ENCODE measurements around the gene ULK4. TPM values are rescaled to one million over a fixed set of nuclear protein-coding genes. Genes with fewer than 3 reads are reported as not detected.

The ULK4 gene
- total RNA-seq, 1 experiment from 2014 or later = 4.2 TPM

- ChIA-PET CTCF (no interaction called here), POLR2A (no interaction called here)
- Mint-ChIP-seq H3K4me1 (ENCODE audit: low read depth, unreplicated experiment) (no peaks in the 10 kb centered on the region), H3K9me3 (ENCODE audit: unreplicated experiment) (peaks cover 8% of the 10 kb centered on the region), H3K4me3 (ENCODE audit: unreplicated experiment) (no peak overlapping the region), H3K27me3 (ENCODE audit: insufficient read depth, unreplicated experiment) (no peaks in the 10 kb centered on the region), H3K27ac (ENCODE audit: unreplicated experiment) (no peak overlapping the region), H3K36me3 (ENCODE audit: insufficient read depth, unreplicated experiment) (no peaks in the 10 kb centered on the region)
- H3K36me3 ChIP-seq (ENCODE audit: control insufficient read depth, insufficient read depth, low read length) = no peaks in the 10 kb centered on the region
- H3K4me3 ChIP-seq (ENCODE audit: low read depth, low read length) = no peak overlapping the region
- no peaks in the 10 kb centered on the region for H3K9me3 ChIP-seq
- DNase-seq = no peak
- no peak for TF ChIP-seq CTCF (IDR thresholded peaks at IDR 0.05; ENCODE audit: insufficient read depth in 1 of 2, low read depth in 1 of 2, low read length in 1 of 2, severe bottlenecking in 1 of 2, unreplicated experiment in 1 of 2)
- intact Hi-C loops (cut with micrococcal nuclease; ENCODE audit: unreplicated experiment) = no loop called here
- H3K4me1 ChIP-seq = no peaks in the 10 kb centered on the region
- no peaks in the 10 kb centered on the region for H3K27me3 ChIP-seq (replicated peaks; ENCODE audit: control insufficient read depth, insufficient read depth, low read length)
- BruUV-seq (replicated peaks) = no TSS peak
Observed at GRCh38 chr3:41940393-41940792, 21.5 kb downstream of the ULK4 start.

- H3K27ac Mint-ChIP-seq (ENCODE audit: unreplicated experiment) = no peak overlapping the region
- no peaks in the 10 kb centered on the region for H3K36me3 Mint-ChIP-seq (ENCODE audit: insufficient read depth, unreplicated experiment)
- H3K4me1 Mint-ChIP-seq (ENCODE audit: low read depth, unreplicated experiment) = no peaks in the 10 kb centered on the region
- ChIA-PET CTCF (no interaction called here), POLR2A (no interaction called here)
- intact Hi-C loops (cut with micrococcal nuclease; ENCODE audit: unreplicated experiment) = no loop called here
- H3K36me3 ChIP-seq (ENCODE audit: control insufficient read depth, insufficient read depth, low read length) = no peaks in the 10 kb centered on the region
- DNase-seq = no peak
- H3K9me3 ChIP-seq = no peaks in the 10 kb centered on the region
- no peaks in the 10 kb centered on the region for H3K27me3 Mint-ChIP-seq (ENCODE audit: insufficient read depth, unreplicated experiment)
- no peak for TF ChIP-seq CTCF (IDR thresholded peaks at IDR 0.05; ENCODE audit: insufficient read depth in 1 of 2, low read depth in 1 of 2, low read length in 1 of 2, severe bottlenecking in 1 of 2, unreplicated experiment in 1 of 2)
- no peaks in the 10 kb centered on the region for H3K4me1 ChIP-seq
- H3K4me3 ChIP-seq (ENCODE audit: low read depth, low read length) = no peak overlapping the region
- H3K9me3 Mint-ChIP-seq (ENCODE audit: unreplicated experiment) = peaks cover 8% of the 10 kb centered on the region
- no TSS peak for BruUV-seq (replicated peaks)
- no peak overlapping the region for H3K4me3 Mint-ChIP-seq (ENCODE audit: unreplicated experiment)
- no peaks in the 10 kb centered on the region for H3K27me3 ChIP-seq (replicated peaks; ENCODE audit: control insufficient read depth, insufficient read depth, low read length)
Observed at GRCh38 chr3:41936384-41936783, 25.5 kb downstream of the ULK4 start.

GRCh38 chr3:41933154-41933676 is 28.7 kb downstream of the ULK4 start:
- intact Hi-C loops (cut with micrococcal nuclease; ENCODE audit: unreplicated experiment) = no loop called here
- H3K4me3 ChIP-seq (ENCODE audit: low read depth, low read length) = no peak overlapping the region
- H3K4me1 Mint-ChIP-seq (ENCODE audit: low read depth, unreplicated experiment) = no peaks in the 10 kb centered on the region
- H3K4me3 Mint-ChIP-seq (ENCODE audit: unreplicated experiment) = no peak overlapping the region
- no peak for TF ChIP-seq CTCF (IDR thresholded peaks at IDR 0.05; ENCODE audit: insufficient read depth in 1 of 2, low read depth in 1 of 2, low read length in 1 of 2, severe bottlenecking in 1 of 2, unreplicated experiment in 1 of 2)
- no TSS peak for BruUV-seq (replicated peaks)
- H3K9me3 Mint-ChIP-seq (ENCODE audit: unreplicated experiment) = no peaks in the 10 kb centered on the region
- no peaks in the 10 kb centered on the region for H3K36me3 Mint-ChIP-seq (ENCODE audit: insufficient read depth, unreplicated experiment)
- H3K9me3 ChIP-seq = no peaks in the 10 kb centered on the region
- H3K27me3 ChIP-seq (replicated peaks; ENCODE audit: control insufficient read depth, insufficient read depth, low read length) = no peaks in the 10 kb centered on the region
- H3K4me1 ChIP-seq = no peaks in the 10 kb centered on the region
- ChIA-PET POLR2A (no interaction called here), CTCF (no interaction called here)
- DNase-seq = no peak
- no peaks in the 10 kb centered on the region for H3K36me3 ChIP-seq (ENCODE audit: control insufficient read depth, insufficient read depth, low read length)
- no peak overlapping the region for H3K27ac Mint-ChIP-seq (ENCODE audit: unreplicated experiment)
- no peaks in the 10 kb centered on the region for H3K27me3 Mint-ChIP-seq (ENCODE audit: insufficient read depth, unreplicated experiment)
